Dedifferentiated amniotic fluid mesenchymal stem cell (primary cell): ENCODE data around the gene GHRHR.

Source experiments
- DNase-seq: peaks from one replicate; pipeline ENCODE4 v3.0.0-alpha.2; 2016; ENCODE audit errors: extremely low spot score

The GHRHR gene

GRCh38 chr7:30984359-30985107 is 20.8 kb downstream of the GHRHR start:
- DNase-seq, result peak; percentile 27

DNA sequence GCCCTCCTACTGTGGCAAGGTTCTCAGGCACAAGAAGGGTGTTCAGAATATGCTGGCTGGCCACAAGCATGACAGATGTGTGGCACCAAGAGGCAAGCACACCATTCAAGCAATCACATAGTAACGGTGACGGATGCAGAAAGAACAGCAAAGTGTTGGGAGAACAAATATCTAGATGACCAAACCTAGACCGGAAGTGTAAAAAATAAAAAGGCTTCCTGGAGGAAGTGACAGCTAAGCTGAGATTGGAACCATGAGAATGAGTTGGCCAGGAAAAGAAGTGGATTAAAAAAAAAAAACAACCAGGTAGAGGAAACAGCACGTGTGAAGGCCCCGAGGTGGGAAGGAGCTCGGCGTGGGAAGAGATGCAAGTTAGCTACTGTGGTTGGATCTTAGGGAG is 22.0 kb downstream of the GHRHR start:
- no peak for DNase-seq

GRCh38 chr7:30986331-30986730 is 22.6 kb downstream of the GHRHR start:
- no peak for DNase-seq

GRCh38 chr7:30986738-30987137 is 23.0 kb downstream of the GHRHR start:
- no peak for DNase-seq

GRCh38 chr7:30987178-30987577 is 23.4 kb downstream of the GHRHR start:
- DNase-seq, result no peak

DNA sequence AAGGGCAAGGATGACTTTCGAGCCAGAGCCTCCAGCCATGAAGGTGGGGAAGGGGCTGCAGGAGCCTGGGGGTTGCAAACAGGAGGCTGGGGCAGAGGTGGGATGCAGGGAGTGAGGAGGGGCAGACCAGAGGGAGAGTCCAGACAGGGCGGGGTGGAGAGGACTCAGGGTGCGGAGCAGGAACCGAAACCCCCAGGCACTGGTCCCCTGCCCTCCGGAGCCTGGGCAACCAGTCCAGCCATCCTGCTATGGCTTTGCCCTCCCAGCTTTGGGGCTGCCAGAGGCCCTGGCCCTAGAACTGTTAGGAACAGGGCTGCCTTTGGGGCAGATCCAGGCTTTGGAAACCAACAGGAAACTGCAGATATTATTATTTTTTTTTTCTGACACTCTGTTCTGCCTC is 24.2 kb downstream of the GHRHR start:
- DNase-seq, result no peak

DNA sequence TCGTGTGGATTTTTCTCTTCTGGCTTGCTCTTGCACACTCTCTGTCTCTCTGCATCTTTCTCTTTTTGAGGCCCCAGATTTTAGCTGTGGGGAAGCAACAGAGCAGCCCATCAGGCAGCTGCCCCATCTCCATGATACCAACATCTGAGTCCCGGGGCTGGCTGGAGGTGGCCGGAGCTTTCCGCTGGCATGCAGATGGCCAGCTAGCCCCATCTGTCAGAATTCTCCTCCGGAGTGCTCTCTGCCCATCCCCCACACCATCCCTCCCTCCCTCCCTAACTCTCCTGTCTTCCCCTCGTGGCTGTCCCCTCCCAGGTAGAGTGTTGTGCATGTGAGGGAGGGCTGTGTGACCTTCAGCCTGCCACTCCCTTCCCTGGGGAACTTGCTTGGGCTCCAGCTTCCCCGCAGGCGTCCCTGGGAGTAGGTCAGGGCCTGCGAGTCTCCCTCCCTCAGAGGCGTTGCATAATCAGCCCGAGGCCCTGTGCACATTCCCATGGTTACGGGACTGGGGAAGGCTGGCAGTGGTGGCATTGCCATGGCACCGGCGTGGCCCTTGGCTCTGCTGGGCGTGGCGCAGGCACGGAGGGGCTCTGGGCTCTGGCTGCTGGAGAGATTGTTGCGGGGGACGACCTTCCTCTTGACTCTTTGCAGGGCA is 24.7 kb downstream of the GHRHR start:
- DNase-seq, result no peak

GRCh38 chr7:30989008-30989823 is 25.5 kb downstream of the GHRHR start:
- no peak for DNase-seq

DNA sequence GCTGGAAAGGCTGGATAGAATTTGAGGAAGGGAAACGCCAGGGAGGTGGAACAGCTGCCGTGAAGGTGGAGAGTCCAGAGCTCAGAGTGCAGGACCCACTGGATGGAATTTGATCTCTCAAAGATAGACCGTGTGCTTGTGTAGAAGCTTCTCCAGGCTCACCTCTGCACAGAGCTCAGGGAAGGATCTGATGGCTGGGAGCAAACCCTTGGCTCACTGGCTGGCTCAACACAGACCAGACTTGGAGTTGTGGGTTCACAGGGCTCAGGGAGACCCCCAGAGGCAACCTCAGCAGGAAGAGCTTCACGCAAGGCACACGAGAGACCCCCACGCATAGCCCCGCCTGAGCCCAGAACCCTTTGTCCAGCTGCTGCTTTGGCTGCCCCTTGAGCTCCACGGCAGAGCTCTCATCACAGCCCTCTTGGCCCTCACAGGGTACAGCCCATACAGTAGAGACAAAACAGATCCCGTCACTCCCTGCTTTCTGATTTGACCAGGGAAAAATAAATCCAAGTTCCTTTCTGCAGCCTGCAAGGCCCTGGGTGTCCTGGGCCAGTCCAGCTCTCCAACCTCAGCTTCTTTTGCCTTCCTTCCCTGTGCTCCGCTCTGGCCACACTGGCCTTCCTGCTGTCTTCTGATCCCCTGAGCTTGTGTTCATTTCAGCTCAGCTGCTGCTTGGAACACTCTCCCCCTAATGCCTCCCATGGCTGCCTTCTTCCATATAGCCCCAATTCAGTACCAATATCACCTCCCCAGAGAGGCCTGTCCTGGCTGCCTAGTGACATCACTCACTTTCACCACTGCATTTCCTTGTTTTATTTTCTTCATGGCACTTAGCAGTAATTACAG is 26.3 kb downstream of the GHRHR start:
- no peak for DNase-seq

- no peak for DNase-seq
Observed at GRCh38 chr7:30990673-30991170, 27.0 kb downstream of the GHRHR start.

GRCh38 chr7:30992414-30992813 is 28.7 kb downstream of the GHRHR start:
- DNase-seq, result no peak

- no peak for DNase-seq
Observed at GRCh38 chr7:30994206-30995100, 30.7 kb downstream of the GHRHR start.

DNA sequence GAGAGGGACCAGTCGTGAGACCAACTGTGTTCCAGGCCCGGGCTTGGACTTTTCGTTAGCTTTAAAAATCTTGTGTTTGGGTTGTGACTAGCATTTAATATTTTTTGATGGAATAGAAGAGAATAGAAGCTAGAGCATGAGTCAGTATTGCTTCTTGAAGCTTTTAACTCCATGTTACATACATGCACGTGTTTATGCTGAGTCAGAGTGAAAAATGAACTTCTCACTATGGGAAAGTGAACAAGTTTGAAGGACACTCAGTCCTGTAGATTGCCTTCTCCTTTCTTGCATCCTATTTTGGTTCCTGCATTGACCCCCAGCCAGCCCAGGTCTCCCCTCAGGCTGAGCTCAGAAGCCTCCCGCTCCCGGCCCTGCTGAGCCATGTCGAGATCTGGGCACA is 31.8 kb downstream of the GHRHR start:
- peak; percentile 16 for DNase-seq

GRCh38 chr7:30996256-30996655 is 32.5 kb downstream of the GHRHR start:
- DNase-seq, result no peak

- no peak for DNase-seq
Observed at GRCh38 chr7:30996883-30997282, 33.1 kb downstream of the GHRHR start.

DNA sequence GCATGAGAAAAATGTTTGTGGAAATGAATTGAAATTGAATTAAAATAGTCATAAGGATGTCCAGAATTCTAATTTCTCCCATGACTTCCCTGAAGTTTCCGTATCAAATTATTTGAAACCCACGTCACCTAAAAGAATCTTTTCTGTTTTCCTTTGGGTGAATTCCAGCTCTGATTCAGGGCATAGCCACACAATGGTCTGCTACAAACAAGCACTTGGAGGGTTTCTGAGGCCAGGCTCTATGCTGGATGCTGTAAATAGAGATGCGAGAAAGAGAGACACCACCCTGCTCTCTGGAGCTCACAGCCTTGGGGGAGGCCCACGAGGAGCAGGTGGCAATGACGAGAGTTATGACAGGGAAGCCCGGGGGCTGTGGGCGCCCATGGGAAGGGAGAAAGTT is 33.6 kb downstream of the GHRHR start:
- no peak for DNase-seq

DNA sequence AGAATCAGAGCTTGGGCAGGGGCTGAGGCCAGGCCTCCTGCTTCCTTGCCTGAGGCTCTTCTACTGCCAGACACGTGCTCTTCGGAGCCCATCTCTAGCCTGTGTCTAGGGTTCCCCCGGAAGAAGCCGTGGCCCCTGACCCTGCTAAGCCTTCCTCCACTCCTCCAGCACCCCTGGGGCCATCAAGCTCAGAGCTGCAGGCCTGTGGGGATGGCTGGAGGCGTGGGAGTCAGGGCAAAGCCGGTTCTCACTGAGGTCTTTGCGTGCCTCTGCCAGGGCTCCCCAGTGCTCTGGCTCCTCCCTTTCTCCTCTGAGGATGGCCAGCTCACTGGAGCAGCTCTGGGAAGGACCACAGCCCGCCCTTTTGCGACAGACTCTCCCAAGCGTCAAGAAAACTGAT is 34.4 kb downstream of the GHRHR start:
- no peak for DNase-seq

GRCh38 chr7:31000161-31000693 is 36.5 kb downstream of the GHRHR start:
- no peak for DNase-seq

DNA sequence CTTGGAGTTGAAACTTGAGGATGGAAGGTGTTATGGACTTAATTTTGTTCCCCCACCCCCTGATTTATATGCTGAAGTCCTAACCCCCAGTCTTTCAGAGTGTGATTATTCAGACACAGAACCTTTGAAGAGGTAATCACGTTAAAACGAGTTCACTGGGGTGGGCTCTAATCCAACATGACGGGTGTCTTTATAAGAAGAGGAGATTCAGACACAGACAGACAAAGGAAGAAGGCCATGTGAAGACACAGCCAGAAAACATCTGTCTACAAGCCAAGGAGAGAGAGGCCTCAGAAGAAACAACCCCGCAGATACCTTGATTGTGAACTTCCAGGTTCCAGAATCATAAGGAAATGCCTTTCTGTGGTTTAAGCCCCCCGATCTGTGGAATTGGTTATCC is 37.0 kb downstream of the GHRHR start:
- no peak for DNase-seq

DNA sequence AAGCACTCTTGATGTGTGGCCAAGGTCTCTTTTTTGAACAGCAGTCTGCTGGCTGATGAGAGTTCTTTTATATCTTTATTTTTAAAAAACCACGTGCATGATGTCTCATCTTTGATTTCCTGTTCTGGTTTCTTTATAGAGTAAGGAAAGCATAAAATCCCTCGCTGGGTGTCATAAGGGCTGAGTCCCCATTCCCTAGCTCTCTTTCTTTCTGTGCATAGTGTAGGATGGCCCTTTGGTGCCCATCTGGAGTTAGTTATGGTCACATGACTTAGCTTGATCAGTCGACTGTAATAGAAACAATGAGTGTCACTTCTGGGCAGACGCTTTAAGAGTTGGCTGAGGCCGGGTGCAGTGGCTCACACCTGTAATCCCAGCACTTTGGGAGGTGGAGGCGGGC is 38.5 kb downstream of the GHRHR start:
- no peak for DNase-seq
